Measurements from ENCODE around the gene ATP11C. TPM values are rescaled to one million over a fixed set of nuclear protein-coding genes. Genes with fewer than 3 reads are reported as not detected.
A peak's percentile ranks its signal among the peaks of the same experiment; 100 is the strongest.

Gene ATP11C
- total RNA-seq = 44.9 and 48.0 TPM in 2 replicates

DNA sequence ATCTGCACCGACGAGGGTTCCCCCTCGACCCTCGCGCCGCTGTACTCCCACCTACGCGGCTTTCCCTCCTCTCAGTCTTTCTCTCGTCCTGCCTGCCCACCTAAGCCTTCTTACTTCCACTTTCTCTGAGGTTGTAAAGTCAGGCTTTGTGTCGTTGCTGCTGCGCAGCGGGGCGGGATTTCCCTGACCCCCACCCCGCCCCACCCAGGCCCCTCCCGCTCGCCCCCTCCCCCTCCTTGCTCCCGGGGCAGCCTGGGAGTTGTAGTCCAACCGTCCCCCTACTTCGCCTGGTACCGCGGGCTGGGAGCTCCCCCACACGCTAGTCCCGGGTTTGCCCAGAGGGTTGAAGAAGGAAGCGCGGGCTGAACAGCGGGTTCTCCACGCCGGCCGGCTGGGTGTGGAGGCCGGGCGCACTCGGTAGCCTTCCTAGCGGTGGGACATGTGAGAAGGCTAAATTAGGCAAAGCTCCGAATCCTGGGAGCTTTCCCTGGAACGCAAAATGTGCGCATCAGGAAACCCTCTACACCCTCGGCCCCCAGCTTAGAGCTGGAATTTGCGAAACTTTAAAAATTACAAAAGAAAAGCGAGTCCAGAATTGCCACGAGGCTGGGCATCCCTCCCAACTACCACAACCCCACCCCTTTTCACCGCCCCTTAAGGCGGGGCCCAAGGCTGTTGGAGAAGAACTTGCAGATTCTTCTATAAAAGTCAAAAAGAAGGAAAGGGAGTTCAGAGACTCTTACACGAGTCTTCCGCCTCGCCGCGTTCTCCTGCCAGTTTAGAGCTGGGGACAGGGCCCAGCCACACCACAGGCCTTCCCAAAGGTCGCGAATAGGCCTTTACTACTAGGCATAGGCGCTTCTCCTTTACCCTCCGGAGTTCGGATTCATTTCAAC is at the start of gene ATP11C:
TSS of gene ATP11C (minus strand) at position 153 of the 896 bp plus-strand sequence. CDS start 1,011 bp downstream, outside the sequence.

DNA sequence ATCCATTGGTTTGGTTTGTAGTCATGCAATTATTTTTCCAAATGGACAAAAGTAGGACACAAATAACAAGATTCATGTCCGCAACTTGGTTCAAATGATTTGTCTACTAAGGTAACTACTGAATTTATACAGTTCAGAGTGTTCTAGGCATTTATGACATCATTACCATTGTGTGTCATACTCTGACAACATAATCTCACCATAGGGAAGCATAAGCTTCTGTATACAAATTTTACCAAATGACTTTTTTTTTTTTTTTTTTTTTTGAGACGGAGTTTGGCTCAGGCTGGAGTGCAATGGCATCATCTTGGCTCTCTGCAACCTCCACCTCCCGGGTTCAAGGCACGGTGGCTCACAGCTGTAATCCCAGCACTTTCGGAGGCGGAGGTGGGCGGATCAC is 32.6 kb upstream of the ATP11C start, which contains the start of gene CXorf66:
TSS of gene CXorf66 (minus strand) at position 101 of the 400 bp plus-strand sequence. CDS start at position 76, 25 bp downstream.

DNA sequence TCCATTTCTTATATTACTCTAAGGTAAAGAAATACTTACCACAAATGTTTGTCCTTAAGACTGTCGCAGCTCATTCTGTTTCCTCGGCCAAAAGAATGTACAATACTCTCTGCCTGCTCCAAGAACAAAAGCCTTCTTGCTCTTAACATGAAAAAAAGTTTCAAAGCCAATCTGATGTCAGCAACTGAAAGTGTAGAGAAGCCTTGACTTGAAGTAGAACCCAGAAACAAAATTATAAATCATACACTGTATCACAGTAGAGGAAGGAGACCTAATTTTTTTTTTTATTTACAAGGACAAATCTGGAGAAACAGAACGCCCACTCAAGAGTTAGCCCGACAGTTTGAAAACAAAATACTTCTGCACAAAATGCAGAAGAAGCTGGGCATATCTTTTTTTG is 224.8 kb downstream of the ATP11C start, which contains the start of gene MCF2:
TSS of gene MCF2 (minus strand) at position 101 of the 400 bp plus-strand sequence. CDS start 56,423 bp downstream, outside the sequence.

Small RNA genes lying within 50 kb of the gene (small RNA-seq; reads per million reads assigned to genes)
- 11.7 reads per million, percentile 92 among the genes with 10 or more reads in this experiment for gene MIR505
- not detected for gene RF00425
- not detected for gene RF01210
- gene RNU6ATAC23P = not detected

Other genes starting within 250 kb of the ATP11C start
- under 0.01 TPM in 1 of 2 replicates, not detected in the other for gene MCF2, start 224.9 kb downstream of the ATP11C start, total RNA-seq
- gene CXorf66, start 32.5 kb upstream of the ATP11C start, total RNA-seq = not detected in 2 replicates

All from hair follicle dermal papilla cell (primary cell).